Natural killer cell treated with Interleukin-12 subunit alpha and Interleukin-12 subunit beta and Interleukin-15 and Interleukin-18, amount 100 ng/mL, for 72 hours (primary cell): Measurements from ENCODE around the gene ZC3H6. TPM values are rescaled to one million over a fixed set of nuclear protein-coding genes. Genes with fewer than 3 reads are reported as not detected.
A peak's percentile ranks its signal among the peaks of the same experiment; 100 is the strongest.
"Not testable (repeated sequence)": the region's sequence is repeated elsewhere in the genome, so short reads cannot be mapped to it uniquely, and the experiment has no call there.

Experiments used
- ATAC-seq, 2 donors: fragments of 150-1000 bp; cut with Tn5 transposase in 1 of 2; sonication (Bioruptor Pico), chemical (Tn5 transposase) in 1 of 2; 2 replicates each; pipeline ENCODE4 v1.10.0; 2021
- DNase-seq: peaks from one replicate; pipeline ENCODE4 v3.0.0; 2022; ENCODE audit warnings: low spot score
- H3K27ac Mint-ChIP-seq, 2 donors: 1 replicate in 1 of 2; 2 replicates in 1 of 2; pipeline ENCODE4 v1.8.0; 2022; ENCODE audit warnings: mixed read lengths in 2 of 2, mild to moderate bottlenecking in 1 of 2, moderate library complexity in 1 of 2
- H3K27me3 Mint-ChIP-seq, 2 donors: 1 replicate in 1 of 2; 2 replicates in 1 of 2; pipeline ENCODE4 v1.8.0; 2022; ENCODE audit warnings: mixed read lengths in 2 of 2
- H3K36me3 Mint-ChIP-seq: one replicate; pipeline ENCODE4 v1.8.0; 2022; ENCODE audit warnings: mixed read lengths
- H3K4me1 Mint-ChIP-seq, 2 donors: 1 replicate in 1 of 2; 2 replicates in 1 of 2; pipeline ENCODE4 v1.8.0; 2022; ENCODE audit warnings: low read depth in 2 of 2, mixed read lengths in 2 of 2, mild to moderate bottlenecking in 1 of 2
- H3K4me3 Mint-ChIP-seq: one replicate; pipeline ENCODE4 v1.8.0; 2022; ENCODE audit warnings: mixed read lengths
- H3K9me3 Mint-ChIP-seq: 2 replicates; pipeline ENCODE4 v1.8.0; 2022; ENCODE audit warnings: mixed read lengths
- total RNA-seq, 2 donors: library from RNA; stranded (reverse); gene quantifications; one replicate each; pipeline ENCODE4 v1.2.3, GENCODE V29; 2022

Gene ZC3H6
- total RNA-seq, 2 donors from 2014 or later = 2.6 to 3.4 TPM

DNA sequence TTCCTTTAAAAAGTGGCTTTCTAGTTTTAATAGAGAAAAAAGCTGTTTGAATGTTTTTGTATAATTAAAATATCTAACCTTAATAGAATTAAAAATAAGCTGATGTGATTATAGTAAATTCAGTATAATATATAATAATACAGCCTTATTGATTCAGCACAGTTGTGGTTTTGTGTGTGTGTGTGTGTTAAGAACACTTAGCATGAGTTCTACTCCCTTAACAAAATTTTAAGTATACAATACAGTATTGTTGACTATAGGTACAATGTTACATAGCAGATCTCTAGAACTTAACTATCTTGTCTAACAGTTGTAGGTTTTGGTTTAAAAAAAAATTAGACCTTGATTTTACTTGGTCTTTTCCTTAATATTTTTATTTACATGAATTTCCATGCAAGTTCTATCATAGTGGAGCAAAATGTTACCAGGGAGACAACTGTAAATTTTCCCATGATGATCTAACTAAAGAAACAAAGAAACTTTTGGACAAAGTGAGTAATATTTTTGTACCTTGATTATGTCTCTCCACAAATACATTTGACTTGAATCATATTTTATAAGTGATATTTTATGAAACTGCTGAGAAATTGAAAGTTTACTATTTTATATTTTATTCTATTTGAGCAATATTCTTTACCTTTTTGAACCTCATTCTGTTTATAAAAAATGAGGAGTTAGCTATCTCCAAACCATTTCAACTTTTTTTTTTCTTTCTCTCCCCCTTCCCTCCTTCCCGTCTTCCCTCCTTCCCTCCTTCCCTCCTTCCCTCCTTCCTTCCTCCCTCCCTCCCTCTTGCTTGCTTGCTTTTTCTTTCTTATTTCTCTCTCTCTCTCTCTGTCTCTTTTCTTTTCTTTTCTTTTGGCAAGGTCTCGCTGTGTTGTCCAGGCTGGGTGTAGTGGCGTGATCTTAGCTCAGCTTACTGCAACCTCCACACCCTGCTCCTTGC is 46.3 kb downstream of the ZC3H6 start:
- Mint-ChIP-seq H3K36me3 (no peaks in the 10 kb centered on the region), H3K9me3 (no peaks in the 10 kb centered on the region), H3K4me1 (no peaks in the 10 kb centered on the region), H3K27me3 (no peaks in the 10 kb centered on the region), H3K27ac (no peak overlapping the region), H3K4me3 (no peak overlapping the region)
- ATAC-seq (no peak), DNase-seq (no peak)

DNA sequence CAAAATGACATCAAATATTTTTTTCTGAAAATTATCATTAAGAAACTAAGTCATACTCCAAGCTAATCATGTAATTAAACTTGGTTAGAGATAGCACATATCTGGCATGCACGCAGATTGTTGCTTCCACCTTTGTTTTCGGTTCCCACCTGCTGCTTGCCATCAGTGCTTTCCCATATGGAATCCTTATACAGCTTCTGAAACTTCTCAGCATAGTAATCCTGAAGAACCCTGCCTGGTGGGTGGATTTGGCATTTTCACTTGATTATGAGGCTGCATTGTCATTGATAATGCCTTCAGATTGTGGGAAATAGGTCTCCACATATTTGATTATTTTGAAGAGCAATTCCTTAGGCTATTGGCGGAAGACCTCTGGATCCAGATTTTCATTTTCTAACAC is 47.5 kb downstream of the ZC3H6 start:
- Mint-ChIP-seq H3K36me3 (no peaks in the 10 kb centered on the region), H3K27ac (no peak overlapping the region), H3K9me3 (no peaks in the 10 kb centered on the region), H3K4me1 (no peaks in the 10 kb centered on the region), H3K4me3 (no peak overlapping the region), H3K27me3 (no peaks in the 10 kb centered on the region)
- no peak for ATAC-seq
- no peak for DNase-seq

DNA sequence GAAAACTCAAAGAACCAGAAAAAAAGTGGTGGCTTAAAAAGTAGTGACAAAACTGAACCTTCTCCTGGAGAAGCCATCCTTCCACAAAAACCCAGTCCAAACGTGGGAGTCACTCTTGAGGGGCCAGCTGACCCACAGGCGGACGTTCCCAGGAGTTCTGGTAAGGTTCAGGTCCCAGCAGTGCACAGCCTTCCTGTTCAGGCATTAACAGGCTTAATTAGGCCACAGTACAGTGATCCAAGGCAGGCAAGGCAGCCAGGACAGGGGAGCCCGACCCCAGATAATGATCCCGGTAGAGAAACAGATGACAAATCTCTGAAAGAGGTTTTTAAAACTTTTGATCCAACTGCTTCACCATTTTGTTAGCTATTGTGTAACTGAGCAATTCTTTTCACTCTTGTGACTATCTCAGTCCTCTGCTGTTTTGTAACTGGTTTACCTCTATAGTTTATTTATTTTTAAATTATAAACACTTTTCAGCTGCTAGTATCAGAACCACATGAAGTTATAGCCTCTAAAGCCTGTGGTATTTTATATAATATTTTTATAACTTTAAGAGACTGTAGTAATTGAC is 56.8 kb downstream of the ZC3H6 start:
- H3K36me3 Mint-ChIP-seq = no peaks in the 10 kb centered on the region
- H3K9me3 Mint-ChIP-seq = no peaks in the 10 kb centered on the region
- H3K4me3 Mint-ChIP-seq = no peak overlapping the region
- H3K27ac Mint-ChIP-seq = no peak overlapping the region
- DNase-seq (no peak), ATAC-seq (no peak)
- no peaks in the 10 kb centered on the region for H3K27me3 Mint-ChIP-seq
- H3K4me1 Mint-ChIP-seq = no peaks in the 10 kb centered on the region

DNA sequence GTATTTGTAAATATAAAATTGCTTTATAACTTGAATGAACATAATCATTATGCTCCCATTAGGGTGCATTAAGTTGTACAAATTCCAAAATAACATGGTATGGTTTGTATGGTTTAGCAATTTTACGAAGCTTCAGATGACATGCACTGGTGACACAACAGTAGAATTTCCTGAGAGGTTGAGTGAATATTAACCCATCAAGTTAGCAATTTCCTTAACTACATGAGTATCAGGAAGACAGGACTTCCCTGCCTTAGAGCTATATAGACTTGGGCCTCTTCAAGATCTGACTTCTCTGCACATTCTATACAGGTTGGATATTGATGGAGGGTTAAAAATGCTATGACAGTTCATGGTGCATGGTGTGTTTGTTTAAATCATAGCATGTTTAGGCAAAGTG is 60.2 kb downstream of the ZC3H6 start:
- Mint-ChIP-seq H3K27ac (no peak overlapping the region), H3K9me3 (no peaks in the 10 kb centered on the region), H3K27me3 (no peaks in the 10 kb centered on the region), H3K4me1 (no peaks in the 10 kb centered on the region), H3K4me3 (no peak overlapping the region), H3K36me3 (no peaks in the 10 kb centered on the region)
- ATAC-seq (no peak), DNase-seq (no peak)

DNA sequence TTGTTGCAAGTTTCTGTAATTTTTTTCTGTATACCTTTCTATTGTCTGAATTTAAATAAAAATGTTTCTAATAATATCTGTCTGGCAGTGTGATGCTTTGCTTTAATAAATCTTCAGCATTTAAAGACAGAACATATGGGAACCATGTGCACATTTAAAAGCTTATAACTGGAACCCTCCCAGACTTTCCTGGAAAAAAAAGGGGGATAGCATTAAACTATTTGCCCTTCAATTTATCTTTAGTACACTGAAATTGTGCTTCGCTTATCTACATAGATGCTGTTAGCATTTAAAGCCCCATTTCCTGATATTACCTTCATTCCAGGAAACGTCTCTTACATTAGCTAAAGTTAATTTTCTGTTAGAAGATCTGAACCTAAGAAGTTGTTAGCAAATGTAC is 64.6 kb downstream of the ZC3H6 start:
- Mint-ChIP-seq H3K27me3 (peaks cover 0 to 6% of the 10 kb centered on the region in 2 donors), H3K36me3 (no peaks in the 10 kb centered on the region), H3K9me3 (no peaks in the 10 kb centered on the region), H3K27ac (no peak overlapping the region), H3K4me1 (peaks cover 2 to 11% of the 10 kb centered on the region in 2 donors), H3K4me3 (no peak overlapping the region)
- ATAC-seq (no peak), DNase-seq (no peak)

DNA sequence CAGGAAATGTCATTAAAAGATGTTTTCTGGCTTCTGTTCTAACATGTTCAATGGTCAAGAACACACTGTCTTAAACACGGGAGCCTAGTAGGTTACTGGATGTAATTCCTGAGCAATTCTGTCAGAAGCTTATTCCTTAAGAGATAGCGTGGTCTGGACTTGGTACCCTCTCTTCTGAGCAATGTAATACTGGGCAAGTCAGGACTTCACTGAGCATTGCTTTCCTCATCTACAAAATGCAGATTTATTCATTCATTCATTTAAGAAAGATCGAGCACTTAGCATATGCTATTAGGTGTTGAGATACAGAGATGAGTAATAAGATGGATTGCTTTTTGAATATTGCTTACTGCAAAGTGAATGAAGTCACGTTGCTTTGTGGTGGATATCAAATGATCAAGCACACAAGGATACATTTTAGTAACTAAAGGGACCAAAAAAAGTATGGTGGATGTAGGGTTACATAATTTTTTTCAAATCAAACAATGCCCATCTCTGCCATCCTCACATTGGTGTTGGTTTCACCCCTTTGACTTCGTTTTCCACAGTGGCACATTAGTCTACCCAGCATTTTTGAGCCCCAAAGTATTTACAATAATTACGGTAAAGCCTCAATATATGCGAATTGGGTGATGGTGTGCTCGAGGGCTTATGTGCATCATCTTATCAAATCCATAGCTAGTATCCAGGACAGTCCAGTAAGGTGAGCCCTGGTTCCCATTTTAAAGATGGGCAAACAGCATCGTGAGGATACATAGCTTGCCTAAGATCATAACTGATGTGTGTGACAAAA is 65.3 kb downstream of the ZC3H6 start:
- no peak for ATAC-seq
- H3K9me3 Mint-ChIP-seq = no peaks in the 10 kb centered on the region

DNA sequence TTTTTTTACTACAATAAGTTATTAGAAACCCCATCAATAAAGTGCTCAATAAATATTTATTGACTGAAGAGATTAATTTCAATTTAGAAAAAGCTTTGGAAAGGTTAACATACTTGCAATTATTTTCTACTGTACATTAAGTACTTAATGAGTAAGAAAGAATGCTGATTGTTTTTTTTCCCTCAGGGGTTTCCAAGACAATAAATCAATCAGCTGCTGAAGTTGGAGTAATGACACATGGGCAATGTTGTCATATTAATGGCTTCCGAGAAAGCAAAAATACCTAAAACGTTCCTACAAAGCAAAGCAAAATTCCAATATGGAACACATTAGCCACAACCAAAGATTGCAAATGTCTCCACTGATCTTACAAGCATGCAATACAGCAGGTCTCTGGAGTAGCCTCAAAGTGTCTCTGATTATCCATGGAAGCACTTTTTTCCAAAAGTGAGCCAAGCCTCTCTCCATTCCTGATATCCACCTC is 66.7 kb downstream of the ZC3H6 start:
- no peak for DNase-seq
- Mint-ChIP-seq H3K9me3 (no peaks in the 10 kb centered on the region), H3K4me1 (peaks cover 2 to 11% of the 10 kb centered on the region in 2 donors), H3K27me3 (peaks cover 0 to 6% of the 10 kb centered on the region in 2 donors), H3K36me3 (no peaks in the 10 kb centered on the region), H3K27ac (no peak overlapping the region), H3K4me3 (no peak overlapping the region)
- no peak for ATAC-seq

More for the DNA sequence above, 65.3 kb downstream of the ZC3H6 start:
- DNase-seq = no peak
- H3K27ac Mint-ChIP-seq = no peak overlapping the region
- peaks cover 2 to 11% of the 10 kb centered on the region in 2 donors for H3K4me1 Mint-ChIP-seq
- H3K27me3 Mint-ChIP-seq = peaks cover 0 to 6% of the 10 kb centered on the region in 2 donors
- H3K4me3 Mint-ChIP-seq = no peak overlapping the region
- no peaks in the 10 kb centered on the region for H3K36me3 Mint-ChIP-seq

DNA sequence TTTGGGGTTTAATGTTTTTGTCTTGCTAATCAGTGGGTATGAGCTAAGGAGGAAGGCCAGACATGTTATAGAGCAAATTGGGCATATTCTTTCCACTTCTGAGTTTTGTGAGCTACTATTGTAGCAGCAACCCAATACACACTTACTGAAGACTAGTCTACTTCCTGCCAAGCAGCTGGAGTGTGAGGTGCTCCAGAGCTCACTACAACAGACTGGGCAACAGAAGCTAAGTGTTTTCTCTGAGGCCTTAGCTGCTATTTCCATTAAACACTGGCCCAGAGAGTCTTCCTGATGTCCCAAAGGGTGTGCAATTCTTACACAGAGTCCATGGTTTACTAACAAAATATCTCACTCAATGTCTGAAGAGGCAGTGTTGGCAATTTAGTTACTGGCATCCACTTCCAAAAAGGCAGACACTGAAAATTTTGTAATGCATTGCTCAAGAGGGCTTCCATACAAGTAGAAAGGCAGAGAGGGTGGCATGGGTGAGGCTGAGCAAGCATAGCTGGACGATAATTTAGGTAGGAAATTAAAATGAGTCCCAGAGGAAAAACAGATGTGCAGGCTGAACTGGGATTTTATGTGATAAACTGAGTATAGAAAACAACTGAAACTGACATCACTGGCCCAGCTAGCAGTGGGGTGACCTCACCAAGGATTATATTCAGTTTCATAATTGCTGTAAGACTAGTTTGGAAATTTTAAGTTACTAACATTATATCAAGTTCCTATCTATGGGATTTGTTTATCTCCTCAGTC is 68.6 kb downstream of the ZC3H6 start:
- Mint-ChIP-seq H3K27me3 (peaks cover 0 to 6% of the 10 kb centered on the region in 2 donors), H3K4me3 (no peak overlapping the region), H3K27ac (peak overlapping the region in 1 of 2 donors; percentile 34), H3K9me3 (no peaks in the 10 kb centered on the region), H3K4me1 (peaks cover 2 to 11% of the 10 kb centered on the region in 2 donors), H3K36me3 (no peaks in the 10 kb centered on the region)
- ATAC-seq = peak in 1 of 2 donors; percentile 43
- DNase-seq = no peak

DNA sequence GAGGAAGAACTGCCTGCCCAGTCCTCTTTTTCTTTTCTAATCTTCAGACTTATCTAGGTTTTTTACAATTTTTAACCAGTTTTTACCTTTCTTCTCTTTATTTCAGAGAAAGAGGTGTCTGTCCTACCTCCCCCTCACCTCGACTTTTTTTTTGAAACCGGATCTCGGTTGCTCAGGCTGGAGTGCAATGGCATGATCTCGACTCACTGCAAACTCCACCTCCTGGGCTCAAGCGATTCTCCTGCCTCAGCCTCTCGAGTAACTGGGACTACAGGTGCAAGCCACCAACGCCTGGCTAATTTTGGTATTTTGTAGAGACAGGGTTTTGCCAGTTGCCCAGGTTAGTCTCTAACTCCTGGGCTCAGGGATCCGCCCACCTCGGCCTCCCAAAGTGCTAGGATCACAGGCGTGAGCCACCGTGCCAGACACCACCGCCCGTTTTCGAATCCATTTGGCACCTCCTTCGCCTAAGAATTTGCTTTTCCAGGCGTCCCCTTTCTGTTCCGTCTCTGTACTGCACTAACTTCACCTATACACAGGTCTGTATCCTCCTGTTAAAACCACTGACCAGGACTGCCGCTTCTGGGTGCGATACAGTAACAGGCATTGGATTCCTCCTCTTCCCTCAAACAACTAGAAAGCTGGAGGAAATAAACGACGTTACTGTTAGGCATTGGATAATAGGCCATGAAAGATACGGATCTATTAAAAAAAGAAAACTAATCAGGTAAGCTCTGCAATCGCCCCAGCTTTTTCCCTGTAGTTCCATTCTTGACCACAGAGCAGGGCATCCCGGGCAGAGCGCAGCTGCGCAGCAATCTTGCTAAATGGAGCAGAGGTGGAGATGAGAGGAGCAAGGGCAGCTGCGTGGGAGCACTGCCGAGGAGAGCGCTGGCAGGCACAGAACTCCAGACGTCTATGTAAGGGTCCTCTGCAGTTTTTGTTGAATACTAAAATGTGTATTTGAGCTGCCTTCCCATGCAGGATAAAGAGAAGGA is 69.9 kb downstream of the ZC3H6 start:
- Mint-ChIP-seq H3K27ac (peak overlapping the region in 1 of 2 donors; percentile 24), H3K9me3 (no peaks in the 10 kb centered on the region), H3K4me3 (no peak overlapping the region), H3K36me3 (no peaks in the 10 kb centered on the region), H3K27me3 (peaks cover 0 to 6% of the 10 kb centered on the region in 2 donors), H3K4me1 (peaks cover 2 to 11% of the 10 kb centered on the region in 2 donors)
- DNase-seq (no peak), ATAC-seq (no peak)

DNA sequence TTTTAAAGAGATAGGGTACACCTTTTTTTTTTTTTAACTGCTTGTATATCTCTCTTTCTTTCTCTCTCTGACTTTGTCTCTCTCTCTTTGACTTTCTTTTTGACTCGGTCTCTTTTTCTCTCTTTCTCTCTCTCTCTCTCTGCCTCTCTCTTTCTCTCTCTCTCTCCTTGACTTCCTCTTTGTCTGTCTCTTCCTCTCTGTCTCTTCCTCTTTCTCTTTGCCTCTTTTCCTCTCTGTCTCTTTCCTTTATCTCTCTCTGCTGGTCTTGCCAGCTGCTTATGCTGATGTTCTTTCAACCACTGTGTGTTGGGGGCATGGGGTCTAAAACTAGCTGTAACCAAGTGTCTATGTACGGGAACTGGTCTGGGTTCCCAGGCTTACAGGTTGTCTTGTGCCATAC is 76.9 kb downstream of the ZC3H6 start:
- not testable (repeated sequence) for H3K27ac Mint-ChIP-seq, H3K27me3 Mint-ChIP-seq, DNase-seq, H3K9me3 Mint-ChIP-seq, H3K4me3 Mint-ChIP-seq, ATAC-seq, H3K36me3 Mint-ChIP-seq, H3K4me1 Mint-ChIP-seq

DNA sequence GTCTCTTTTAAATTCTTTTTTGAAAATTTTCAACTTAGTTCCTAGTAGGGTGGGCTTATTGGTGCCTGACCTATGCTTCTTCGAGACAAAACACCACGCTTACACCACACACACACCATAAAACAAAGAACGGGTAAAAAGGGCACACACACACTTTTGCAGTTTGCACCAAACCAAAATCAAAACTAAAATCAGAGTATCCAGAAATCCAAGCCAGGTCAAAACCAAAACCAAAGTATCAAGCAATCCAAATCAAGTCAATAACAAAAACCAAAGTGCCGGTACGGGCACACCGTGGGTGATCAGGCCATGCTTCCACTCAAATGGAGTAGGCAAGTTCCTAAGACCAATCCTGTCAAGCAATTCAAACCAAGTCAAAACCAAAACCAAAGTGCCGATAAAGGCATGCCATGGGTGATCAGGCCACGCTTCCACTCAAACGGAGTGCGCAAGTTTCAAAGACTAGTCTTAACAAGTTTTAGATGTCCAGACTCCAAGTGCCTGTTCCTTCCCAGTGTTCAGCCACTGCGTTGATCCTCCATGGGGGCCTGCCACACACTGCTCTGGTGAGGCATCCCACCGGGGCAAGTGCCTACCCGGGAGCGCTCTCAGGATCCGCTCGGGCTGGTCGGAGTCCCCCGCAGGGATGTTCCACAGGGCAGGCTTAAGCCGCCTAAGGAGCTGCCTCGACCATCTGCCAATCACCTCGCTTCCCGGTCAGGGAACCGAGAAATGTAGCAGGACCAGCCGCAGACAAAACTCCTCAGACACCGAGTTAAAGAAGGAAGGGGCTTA is 77.6 kb downstream of the ZC3H6 start:
- DNase-seq, H3K27ac Mint-ChIP-seq, H3K4me3 Mint-ChIP-seq, ATAC-seq, H3K9me3 Mint-ChIP-seq, H3K27me3 Mint-ChIP-seq, H3K4me1 Mint-ChIP-seq, H3K36me3 Mint-ChIP-seq: not testable (repeated sequence)

DNA sequence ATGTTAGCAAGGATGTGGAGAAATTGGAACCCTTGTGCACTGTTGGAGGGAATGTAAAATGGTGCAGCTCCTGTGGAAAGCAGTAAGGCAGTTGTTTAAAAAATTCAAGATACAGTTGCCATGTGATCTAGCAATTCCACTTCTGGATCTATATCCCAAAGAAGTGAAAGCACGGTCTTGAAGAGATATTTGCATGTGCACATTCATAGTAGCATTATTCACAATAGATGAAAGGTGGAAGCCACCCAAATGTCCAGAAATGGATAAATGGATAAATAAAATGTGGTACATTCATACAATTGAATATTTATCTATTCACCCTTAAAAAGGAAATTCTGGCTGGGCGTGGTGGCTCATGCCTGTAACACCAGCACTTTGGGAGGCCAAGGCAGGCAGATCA is 78.9 kb downstream of the ZC3H6 start:
- H3K9me3 Mint-ChIP-seq, DNase-seq, H3K4me1 Mint-ChIP-seq, H3K36me3 Mint-ChIP-seq, H3K27me3 Mint-ChIP-seq, ATAC-seq, H3K4me3 Mint-ChIP-seq, H3K27ac Mint-ChIP-seq: not testable (repeated sequence)
